AG10803 (cell line): ENCODE data around the gene LONP1.

Experiments
- DNase-seq: peaks from one replicate; pipeline ENCODE4 v3.0.0; 2010; ENCODE audit warnings: low read depth
- H3K4me3 ChIP-seq: 2 replicates; pipeline ENCODE4 v1.5.1; 2011; ENCODE audit warnings: mild to moderate bottlenecking, low read length, control low read depth
- TF ChIP-seq, protein P1 (sequence below): conservative IDR thresholded peaks from 2 replicates; pipeline ENCODE4 v1.5.1; 2011; ENCODE audit warnings: mild to moderate bottlenecking, low read length, control low read depth, inconsistent platforms

Gene LONP1, protein sequence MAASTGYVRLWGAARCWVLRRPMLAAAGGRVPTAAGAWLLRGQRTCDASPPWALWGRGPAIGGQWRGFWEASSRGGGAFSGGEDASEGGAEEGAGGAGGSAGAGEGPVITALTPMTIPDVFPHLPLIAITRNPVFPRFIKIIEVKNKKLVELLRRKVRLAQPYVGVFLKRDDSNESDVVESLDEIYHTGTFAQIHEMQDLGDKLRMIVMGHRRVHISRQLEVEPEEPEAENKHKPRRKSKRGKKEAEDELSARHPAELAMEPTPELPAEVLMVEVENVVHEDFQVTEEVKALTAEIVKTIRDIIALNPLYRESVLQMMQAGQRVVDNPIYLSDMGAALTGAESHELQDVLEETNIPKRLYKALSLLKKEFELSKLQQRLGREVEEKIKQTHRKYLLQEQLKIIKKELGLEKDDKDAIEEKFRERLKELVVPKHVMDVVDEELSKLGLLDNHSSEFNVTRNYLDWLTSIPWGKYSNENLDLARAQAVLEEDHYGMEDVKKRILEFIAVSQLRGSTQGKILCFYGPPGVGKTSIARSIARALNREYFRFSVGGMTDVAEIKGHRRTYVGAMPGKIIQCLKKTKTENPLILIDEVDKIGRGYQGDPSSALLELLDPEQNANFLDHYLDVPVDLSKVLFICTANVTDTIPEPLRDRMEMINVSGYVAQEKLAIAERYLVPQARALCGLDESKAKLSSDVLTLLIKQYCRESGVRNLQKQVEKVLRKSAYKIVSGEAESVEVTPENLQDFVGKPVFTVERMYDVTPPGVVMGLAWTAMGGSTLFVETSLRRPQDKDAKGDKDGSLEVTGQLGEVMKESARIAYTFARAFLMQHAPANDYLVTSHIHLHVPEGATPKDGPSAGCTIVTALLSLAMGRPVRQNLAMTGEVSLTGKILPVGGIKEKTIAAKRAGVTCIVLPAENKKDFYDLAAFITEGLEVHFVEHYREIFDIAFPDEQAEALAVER

DNA sequence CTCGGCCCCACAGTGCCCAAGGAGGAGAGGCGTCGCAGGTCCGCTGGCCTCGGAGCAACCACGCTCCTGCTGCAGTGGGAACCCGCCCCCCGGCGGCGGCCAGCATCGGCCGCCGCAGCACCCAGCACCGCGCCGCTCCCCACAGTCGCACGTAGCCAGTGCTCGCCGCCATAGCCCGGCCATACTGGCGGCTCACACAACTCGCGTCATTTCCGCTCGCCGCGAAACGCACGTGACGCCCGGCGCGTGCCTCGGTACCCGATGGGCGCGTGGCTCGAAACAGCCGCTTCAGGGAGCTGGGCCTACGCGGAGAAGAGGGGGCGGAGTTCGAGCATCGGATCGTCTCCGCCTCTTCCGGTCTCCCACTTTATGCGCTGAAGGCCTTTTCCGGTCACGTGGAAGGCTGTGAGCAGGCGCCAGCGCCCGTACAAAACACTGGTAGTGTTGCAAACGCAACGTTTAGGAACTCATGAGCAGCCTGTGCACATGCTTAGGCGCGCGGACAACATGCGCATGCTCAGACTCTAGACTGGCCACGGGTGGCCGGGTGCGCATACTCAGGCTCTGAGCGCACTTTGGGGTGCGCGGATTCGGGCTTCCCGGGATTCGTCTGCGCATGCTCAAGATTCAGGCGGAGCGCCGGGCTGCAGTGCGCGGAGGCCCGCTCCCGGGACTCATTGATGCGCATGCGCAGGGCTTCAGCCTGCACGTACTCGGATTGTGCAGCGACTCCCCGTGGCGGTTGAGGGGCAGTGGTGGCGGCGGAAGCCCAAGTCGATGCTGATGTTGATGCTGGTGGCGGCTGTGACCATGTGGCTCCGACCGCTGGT, at the start of gene LONP1, which contains the start of gene CATSPERD:
Gene LONP1 (minus strand): TSS at position 186 of the 830 bp plus-strand sequence. CDS start 14 bp downstream, at position 172.
Gene CATSPERD (plus strand): TSS at position 677 of the 830 bp plus-strand sequence. CDS start 101 bp downstream, at position 778.
- TF ChIP-seq, protein P1, sequence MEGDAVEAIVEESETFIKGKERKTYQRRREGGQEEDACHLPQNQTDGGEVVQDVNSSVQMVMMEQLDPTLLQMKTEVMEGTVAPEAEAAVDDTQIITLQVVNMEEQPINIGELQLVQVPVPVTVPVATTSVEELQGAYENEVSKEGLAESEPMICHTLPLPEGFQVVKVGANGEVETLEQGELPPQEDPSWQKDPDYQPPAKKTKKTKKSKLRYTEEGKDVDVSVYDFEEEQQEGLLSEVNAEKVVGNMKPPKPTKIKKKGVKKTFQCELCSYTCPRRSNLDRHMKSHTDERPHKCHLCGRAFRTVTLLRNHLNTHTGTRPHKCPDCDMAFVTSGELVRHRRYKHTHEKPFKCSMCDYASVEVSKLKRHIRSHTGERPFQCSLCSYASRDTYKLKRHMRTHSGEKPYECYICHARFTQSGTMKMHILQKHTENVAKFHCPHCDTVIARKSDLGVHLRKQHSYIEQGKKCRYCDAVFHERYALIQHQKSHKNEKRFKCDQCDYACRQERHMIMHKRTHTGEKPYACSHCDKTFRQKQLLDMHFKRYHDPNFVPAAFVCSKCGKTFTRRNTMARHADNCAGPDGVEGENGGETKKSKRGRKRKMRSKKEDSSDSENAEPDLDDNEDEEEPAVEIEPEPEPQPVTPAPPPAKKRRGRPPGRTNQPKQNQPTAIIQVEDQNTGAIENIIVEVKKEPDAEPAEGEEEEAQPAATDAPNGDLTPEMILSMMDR: peak; percentile 79
- peak; percentile 99 for DNase-seq
- H3K4me3 ChIP-seq: peak within 1 kb of the TSS; percentile 81

DNA sequence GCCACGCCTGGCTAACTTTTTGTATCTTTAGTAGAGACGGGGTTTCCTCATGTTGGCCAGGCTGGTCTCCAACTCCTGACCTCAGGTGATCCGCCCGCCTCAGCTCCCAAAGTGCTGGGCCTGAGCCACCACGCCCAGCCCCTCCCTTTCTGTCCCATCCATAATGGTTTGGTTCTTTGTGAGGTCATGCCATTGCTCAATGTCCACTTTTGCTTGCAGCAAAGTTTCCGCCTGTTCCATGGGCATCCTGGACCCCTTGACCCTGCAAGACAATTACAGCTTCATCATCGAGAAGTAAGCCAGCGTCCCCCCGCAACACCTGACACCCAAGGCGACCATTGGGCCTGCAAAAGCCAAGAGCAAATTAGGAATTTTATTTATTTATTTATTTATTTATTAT, 48.0 kb upstream of the LONP1 start:
- no peak overlapping the region for H3K4me3 ChIP-seq
- DNase-seq: no peak
- TF ChIP-seq, protein P1: no peak

DNA sequence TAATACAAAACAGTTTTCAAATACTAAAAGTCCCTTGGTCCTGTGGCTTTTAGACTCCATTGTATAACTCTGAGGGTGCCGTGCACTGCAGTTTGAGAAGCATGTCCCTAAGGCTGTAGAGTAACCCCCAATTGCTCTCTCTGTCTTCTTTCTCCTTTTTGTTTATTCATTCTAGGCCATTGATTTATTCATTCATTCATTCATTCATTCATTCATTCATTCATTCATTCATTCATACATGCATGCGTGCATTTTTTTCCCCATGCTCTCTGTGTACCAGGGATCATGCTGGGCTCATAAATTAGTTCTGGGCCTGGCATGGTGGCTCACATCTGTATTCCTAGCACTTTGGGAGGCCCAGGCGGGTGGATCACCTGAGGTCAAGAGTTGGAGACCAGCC, 45.3 kb upstream of the LONP1 start:
- H3K4me3 ChIP-seq: no peak overlapping the region
- DNase-seq: no peak
- TF ChIP-seq, protein P1: no peak

DNA sequence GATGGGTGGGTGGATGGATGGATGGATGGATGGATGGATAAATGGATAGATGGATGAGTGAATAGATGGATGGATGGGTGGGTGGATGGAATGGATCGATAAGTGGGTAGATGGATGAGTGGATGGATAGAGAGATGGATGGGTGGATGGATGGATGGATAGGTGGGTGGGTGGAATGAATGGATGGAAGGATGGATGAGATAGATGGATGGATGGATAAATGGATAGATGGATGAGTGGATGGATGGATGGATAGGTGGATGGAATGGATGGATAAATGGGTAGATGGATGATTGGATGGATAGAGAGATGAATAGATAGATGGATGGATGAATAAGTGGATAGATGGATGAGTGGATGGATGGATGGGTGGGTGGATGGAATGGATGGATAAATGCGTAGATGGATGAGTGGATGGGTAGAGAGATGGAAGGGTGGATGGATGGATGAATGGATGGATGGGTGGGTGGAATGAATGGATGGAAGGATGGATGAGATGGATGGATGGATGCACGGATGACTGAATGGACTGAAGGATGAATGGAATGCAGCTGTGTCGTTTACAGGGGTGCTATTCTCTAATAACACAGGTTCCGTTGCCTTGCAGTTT, 42.8 kb upstream of the LONP1 start:
- TF ChIP-seq, protein P1: no peak
- H3K4me3 ChIP-seq: no peak overlapping the region
- DNase-seq: no peak

DNA sequence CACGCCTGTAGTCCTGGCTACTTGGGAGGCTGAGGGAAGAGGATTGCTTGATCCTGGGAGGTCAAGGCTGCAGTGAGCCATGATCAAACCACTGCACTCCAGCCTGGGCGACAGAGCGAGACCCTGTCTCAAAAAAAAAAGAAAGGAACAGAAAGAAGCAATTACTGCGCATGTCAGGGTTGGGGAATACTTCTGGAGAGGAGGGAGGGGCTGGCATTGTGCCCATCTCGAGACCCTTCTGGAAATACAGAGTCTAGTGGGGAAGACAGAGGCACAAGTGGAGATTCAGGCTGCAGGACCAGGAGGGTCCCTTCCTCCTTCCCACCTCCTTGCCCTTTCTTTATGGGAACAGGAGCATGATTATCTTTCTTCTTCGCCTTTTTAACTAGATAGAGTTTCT, 33.8 kb upstream of the LONP1 start:
- TF ChIP-seq, protein P1: no peak
- H3K4me3 ChIP-seq: no peak overlapping the region
- no peak for DNase-seq

DNA sequence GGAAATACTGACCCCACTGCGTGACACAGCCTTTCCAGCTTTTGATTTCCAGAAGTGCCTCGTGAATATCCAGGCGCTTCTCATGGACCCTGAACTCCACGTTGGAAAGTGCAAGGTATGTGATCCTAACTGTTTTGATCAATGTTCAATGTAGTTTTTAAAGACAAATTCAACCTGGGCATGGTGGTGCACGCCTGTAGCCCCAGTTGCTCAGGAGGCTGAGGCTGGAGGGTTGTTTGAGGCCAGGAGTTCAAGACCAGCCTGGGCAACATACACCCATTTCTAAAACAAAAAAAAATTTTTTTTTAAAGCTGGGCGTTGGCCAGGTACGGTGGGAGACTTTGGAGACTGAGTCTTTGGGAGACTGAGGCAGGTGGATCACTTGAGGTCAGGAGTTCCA, 31.8 kb upstream of the LONP1 start:
- H3K4me3 ChIP-seq: no peak overlapping the region
- TF ChIP-seq, protein P1: no peak
- no peak for DNase-seq
